A673 (cell line): ENCODE data around the gene PRELP. TPM values are rescaled to one million over a fixed set of nuclear protein-coding genes. Genes with fewer than 3 reads are reported as not detected.

Source experiments
- BruUV-seq: library from RNA; stranded (reverse); fragments of 400-500 nt; replicated peaks from 2 replicates; lab custom pipeline; 2021; lab: Mats Ljungman, UMichigan
- CTCF ChIA-PET: fragments of 300-600 bp; sonication (Branson Sonifier 250); formaldehyde crosslinking; loops from one replicate; lab custom pipeline; 2022; ENCODE audit warnings: antibody characterized with exemption; lab: Charles Lee
- POLR2A ChIA-PET: fragments of 300-600 bp; sonication (Branson Sonifier 250); formaldehyde crosslinking; loops from one replicate; lab custom pipeline; 2022; ENCODE audit warnings: antibody characterized with exemption; ENCODE audit not compliant: low non-redundant PET; lab: Charles Lee
- DNase-seq: peaks from one replicate; pipeline ENCODE4 v3.0.0-alpha.2; 2015; ENCODE audit warnings: low spot score
- H3K27ac ChIP-seq: fragments of 200-600 bp; sonication (generic); 2 replicates; pipeline ENCODE4 v1.5.1; 2016; ENCODE audit warnings: mixed run types, low read depth, mild to moderate bottlenecking, mixed read lengths, antibody characterized with exemption, low read length; ENCODE audit not compliant: poor library complexity, severe bottlenecking
- H3K27me3 ChIP-seq: fragments of 200-600 bp; sonication (generic); replicated peaks from 2 replicates; pipeline ENCODE4 v1.6.1; 2017; ENCODE audit warnings: mixed run types, low read depth, mild to moderate bottlenecking, mixed read lengths, antibody characterized with exemption, low read length; ENCODE audit not compliant: insufficient read depth, poor library complexity
- H3K36me3 ChIP-seq: fragments of 200-600 bp; sonication (generic); 2 replicates; pipeline ENCODE4 v1.6.1; 2016; ENCODE audit warnings: mixed run types, mild to moderate bottlenecking, mixed read lengths, antibody characterized with exemption, low read length; ENCODE audit not compliant: insufficient read depth, poor library complexity, severe bottlenecking
- H3K4me1 ChIP-seq: fragments of 200-600 bp; sonication (generic); 2 replicates; pipeline ENCODE4 v1.6.1; 2017; ENCODE audit warnings: mixed run types, mild to moderate bottlenecking, mixed read lengths, antibody characterized with exemption, low read length; ENCODE audit not compliant: insufficient read depth, poor library complexity, severe bottlenecking
- H3K4me3 ChIP-seq: fragments of 200-600 bp; sonication (generic); 2 replicates; pipeline ENCODE4 v1.5.1; 2016; ENCODE audit warnings: low read depth, mixed run types, mild to moderate bottlenecking, mixed read lengths, low read length; ENCODE audit not compliant: poor library complexity, severe bottlenecking
- H3K9me3 ChIP-seq: fragments of 200-600 bp; sonication (generic); 2 replicates; pipeline ENCODE4 v1.6.1; 2016; ENCODE audit warnings: mixed run types, low read depth, mild to moderate bottlenecking, mixed read lengths, antibody characterized with exemption, low read length; ENCODE audit not compliant: poor library complexity, severe bottlenecking
- CTCF ChIP-seq: fragments of 300-800, 200-600 bp; sonication (generic); conservative IDR thresholded peaks from 2 replicates; pipeline ENCODE4 v1.5.1; 2017; ENCODE audit warnings: low read depth, mild to moderate bottlenecking, antibody characterized with exemption, low read length, moderate library complexity, mixed read lengths
- EZH2 ChIP-seq: fragments of 200-600 bp; sonication (generic); IDR thresholded peaks from 2 replicates; pipeline ENCODE4 v1.6.1; 2017; ENCODE audit warnings: borderline replicate concordance, low read depth, mild to moderate bottlenecking, mixed read lengths, antibody characterized with exemption, low read length; ENCODE audit not compliant: poor library complexity, severe bottlenecking
- intact Hi-C: fragments of 100-400 bp; cut with micrococcal nuclease; formaldehyde crosslinking; loops from one replicate; pipeline ENCODE4 v1.10.0; 2022; ENCODE audit not compliant: unreplicated experiment
- total RNA-seq: library from RNA; stranded (reverse); gene quantifications from 2 replicates; pipeline ENCODE4 v1.2.3, GENCODE V29; 2021

The PRELP gene
- total RNA-seq, 1 experiment from 2014 or later, result not detected

DNA sequence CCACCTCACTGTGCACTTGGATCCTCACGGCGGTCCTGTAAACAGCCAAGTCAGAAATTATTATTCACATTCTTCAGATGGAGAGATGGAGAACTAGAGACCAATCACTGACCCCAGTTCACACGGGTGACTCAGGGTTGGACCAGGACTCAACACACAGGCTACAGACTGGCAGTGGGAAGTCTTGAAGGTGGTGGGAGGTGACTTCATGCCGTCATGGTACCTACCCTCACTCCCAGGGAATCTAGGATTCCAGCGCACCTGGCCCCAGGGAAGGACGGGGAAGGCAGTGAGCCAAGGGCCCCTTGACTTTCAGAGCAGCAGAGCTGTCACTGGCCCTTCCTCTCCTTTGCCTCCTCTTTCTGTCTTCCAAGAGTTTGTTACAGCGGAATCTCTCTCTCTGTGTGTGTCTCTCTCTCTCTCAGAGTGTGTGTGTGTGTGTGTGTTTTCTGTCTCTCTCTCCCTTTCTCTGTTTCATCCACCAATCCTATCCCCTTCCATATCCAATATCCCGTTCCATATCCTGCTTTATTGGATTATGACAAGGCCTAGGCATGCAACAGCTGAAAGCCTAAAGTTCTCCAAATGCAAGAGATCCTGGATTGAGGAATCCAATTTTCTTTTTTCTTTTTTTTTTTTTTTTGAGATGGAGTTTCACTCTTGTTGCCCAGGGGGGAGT is 30.1 kb downstream of the PRELP start:
- CTCF ChIA-PET, result interaction anchor here (3.6 kb wide), 1 partner anchor 196 kb away, joined by 26 read pairs; no protein-coding TSS in a partner anchor
- no TSS peak for BruUV-seq
- Histone ChIP-seq H3K4me3 (no peak overlapping the region), H3K27me3 (no peaks in the 10 kb centered on the region), H3K36me3 (no peaks in the 10 kb centered on the region), H3K9me3 (no peaks in the 10 kb centered on the region), H3K27ac (no peak overlapping the region), H3K4me1 (no peaks in the 10 kb centered on the region)
- intact Hi-C loops, result loop anchor here (10.0 kb wide), 1 partner anchor 119 kb away; the partner anchor contains the start of gene ATP2B4
- no peak for TF ChIP-seq EZH2
- TF ChIP-seq CTCF, result no peak
- no peak for DNase-seq
- POLR2A ChIA-PET, result no interaction called here

- no peaks in the 10 kb centered on the region for H3K9me3 ChIP-seq
- H3K27me3 ChIP-seq, result no peaks in the 10 kb centered on the region
- CTCF ChIA-PET, result interaction anchor here (1.3 kb wide), 1 partner anchor 195 kb away, joined by 4 read pairs; no protein-coding TSS in a partner anchor
- no peak for DNase-seq
- no TSS peak for BruUV-seq
- TF ChIP-seq CTCF, result no peak
- TF ChIP-seq EZH2, result no peak
- POLR2A ChIA-PET, result no interaction called here
- no peaks in the 10 kb centered on the region for H3K36me3 ChIP-seq
- H3K27ac ChIP-seq, result no peak overlapping the region
- no peaks in the 10 kb centered on the region for H3K4me1 ChIP-seq
- no peak overlapping the region for H3K4me3 ChIP-seq
- intact Hi-C loops, result loop anchor here (10.0 kb wide), 1 partner anchor 118 kb away; the partner anchor contains the start of gene ATP2B4
These were observed 31.4 kb downstream of the PRELP start for GRCh38 chr1:203506858-203507626.

DNA sequence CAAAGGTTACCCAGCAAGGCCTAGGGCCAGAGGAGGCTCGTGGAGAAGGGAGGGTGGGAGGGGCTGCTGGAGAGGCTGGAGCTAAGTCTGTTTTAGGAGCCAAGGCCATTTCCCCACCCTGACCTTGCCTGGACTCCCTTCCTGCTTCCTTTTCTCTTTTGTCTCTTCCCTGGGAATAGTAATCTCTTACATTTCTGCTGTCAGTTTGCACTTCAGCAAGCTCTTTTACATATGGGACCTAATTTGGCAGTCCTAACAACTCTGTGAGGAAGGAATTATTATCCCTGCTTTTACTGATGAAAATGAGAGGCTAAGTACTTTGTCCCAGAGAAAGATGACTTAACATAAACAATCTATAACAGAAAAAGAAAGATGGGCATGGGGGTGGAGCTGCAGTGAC is 32.2 kb downstream of the PRELP start:
- no peaks in the 10 kb centered on the region for H3K4me1 ChIP-seq
- DNase-seq, result no peak
- no peak overlapping the region for H3K27ac ChIP-seq
- ChIA-PET CTCF (interaction anchor here (1.3 kb wide), 1 partner anchor 194 kb away, joined by 4 read pairs; no protein-coding TSS in a partner anchor), POLR2A (no interaction called here)
- H3K9me3 ChIP-seq, result no peaks in the 10 kb centered on the region
- intact Hi-C loops, result loop anchor here (10.0 kb wide), 1 partner anchor 117 kb away; the partner anchor contains the start of gene ATP2B4
- no peaks in the 10 kb centered on the region for H3K27me3 ChIP-seq
- no TSS peak for BruUV-seq
- H3K4me3 ChIP-seq, result no peak overlapping the region
- TF ChIP-seq CTCF (no peak), EZH2 (no peak)
- no peaks in the 10 kb centered on the region for H3K36me3 ChIP-seq
